SH-SY5Y (cell line): Measurements from ENCODE around the gene OPN5.

Source experiments
- GATA2 ChIP-seq: IDR thresholded peaks from 2 replicates; pipeline ENCODE4 v1.6.1; 2011; ENCODE audit warnings: mild to moderate bottlenecking, low read depth, low read length
- GATA3 ChIP-seq: IDR thresholded peaks from 2 replicates; pipeline ENCODE4 v1.6.1; 2011; ENCODE audit warnings: low read depth, mild to moderate bottlenecking, low read length, moderate library complexity

Gene OPN5

GRCh38 chr6:47875593-47875992 lies 93.8 kb downstream of the OPN5 start:
- no peak for TF ChIP-seq GATA2
- TF ChIP-seq GATA3: no peak
